SK-N-SH (cell line): Measurements from ENCODE around the gene TADA2B. TPM values are rescaled to one million over a fixed set of nuclear protein-coding genes. Genes with fewer than 3 reads are reported as not detected.

Source experiments
- CTCF ChIA-PET: fragments of 300-600, 350-600 bp; formaldehyde crosslinking; extraction: SDS; loops from one replicate; lab custom pipeline; 2021; lab: Yijun Ruan, JAX
- POLR2A ChIA-PET: fragments of 350-600 bp; sonication (Branson Sonifier 250); formaldehyde crosslinking; extraction: SDS; loops from one replicate; lab custom pipeline; 2020; ENCODE audit warnings: antibody characterized with exemption, inconsistent platforms; lab: Yijun Ruan, JAX
- DNase-seq: peaks from one replicate; pipeline ENCODE4 v3.0.0; 2012
- H2AFZ ChIP-seq: fragments of 200-600 bp; sonication (generic); 2 replicates; pipeline ENCODE4 v1.8.1; 2016; ENCODE audit warnings: antibody characterized with exemption, mild to moderate bottlenecking, low read depth
- H3F3A ChIP-seq: fragments of 200-600 bp; sonication (generic); replicated peaks from 2 replicates; pipeline ENCODE3; 2016; ENCODE audit warnings: antibody characterized with exemption, mild to moderate bottlenecking; ENCODE audit not compliant: insufficient read depth
- H3K27ac ChIP-seq, 2 experiments: fragments of 200-500 bp in 1 of 2; fragments of 200-600 bp in 1 of 2; sonication (Bioruptor generic) in 1 of 2; sonication (generic), shearing (Covaris generic) in 1 of 2; 2 replicates each; pipeline versions ENCODE4 v1.5.1 to v1.6.1; 2014 to 2016; ENCODE audit warnings: low read depth in 2 of 2, inconsistent platforms in 1 of 2, low read length in 1 of 2, mild to moderate bottlenecking in 1 of 2, mixed read lengths in 1 of 2
- H3K27me3 ChIP-seq: fragments of 200-600 bp; sonication (generic), shearing (Covaris generic); 2 replicates; pipeline ENCODE4 v1.6.1; 2016; ENCODE audit warnings: mixed run types; ENCODE audit not compliant: insufficient read depth
- H3K36me3 ChIP-seq, 2 experiments: fragments of 200-500 bp in 1 of 2; fragments of 200-600 bp in 1 of 2; sonication (Bioruptor generic) in 1 of 2; sonication (generic) in 1 of 2; replicated peaks in 1 of 2; 2 replicates each; pipeline versions ENCODE3 to v1.5.1; 2014 to 2016; ENCODE audit warnings: low read length in 1 of 2, mild to moderate bottlenecking in 1 of 2; ENCODE audit not compliant: insufficient read depth in 2 of 2, control insufficient read depth in 1 of 2
- H3K4me1 ChIP-seq, 2 experiments: fragments of 200-500 bp in 1 of 2; fragments of 200-600 bp in 1 of 2; sonication (Bioruptor generic) in 1 of 2; sonication (generic), shearing (Covaris generic) in 1 of 2; 2 replicates each; pipeline versions ENCODE4 v1.5.1 to v1.6.1; 2014 to 2016; ENCODE audit warnings: low read depth in 1 of 2, low read length in 1 of 2, mixed run types in 1 of 2; ENCODE audit not compliant: insufficient read depth in 2 of 2, control insufficient read depth in 1 of 2
- H3K4me2 ChIP-seq: fragments of 200-600 bp; sonication (generic), shearing (Covaris generic); 2 replicates; pipeline ENCODE4 v1.6.1; 2017; ENCODE audit warnings: mixed run types
- H3K4me3 ChIP-seq, 2 experiments: fragments of 200-500 bp in 1 of 2; fragments of 200-600 bp in 1 of 2; sonication (Bioruptor generic) in 1 of 2; sonication (generic), shearing (Covaris generic) in 1 of 2; 2 replicates each; pipeline versions ENCODE4 v1.5.1 to v1.8.1; 2014 to 2016; ENCODE audit warnings: low read depth in 2 of 2, inconsistent platforms in 1 of 2, low read length in 1 of 2, mild to moderate bottlenecking in 1 of 2, mixed read lengths in 1 of 2, moderate library complexity in 1 of 2
- H3K79me2 ChIP-seq: fragments of 200-600 bp; sonication (generic); 2 replicates; pipeline ENCODE4 v1.8.1; 2017; ENCODE audit warnings: mild to moderate bottlenecking; ENCODE audit not compliant: insufficient read depth
- H3K9ac ChIP-seq: fragments of 200-600 bp; sonication (generic); 2 replicates; pipeline ENCODE4 v1.6.1; 2017; ENCODE audit warnings: mixed run types
- H3K9me2 ChIP-seq: fragments of 200-600 bp; sonication (generic); 2 replicates; pipeline ENCODE4 v1.6.1; 2017; ENCODE audit warnings: mixed run types
- H3K9me3 ChIP-seq: fragments of 200-600 bp; sonication (generic); 2 replicates; pipeline ENCODE4 v1.6.1; 2017; ENCODE audit warnings: mixed run types, mild to moderate bottlenecking, moderate library complexity
- H4K20me1 ChIP-seq: fragments of 200-600 bp; sonication (generic); 2 replicates; pipeline ENCODE4 v1.6.1; 2017; ENCODE audit warnings: mild to moderate bottlenecking, mixed run types; ENCODE audit not compliant: insufficient read depth
- ELF1 ChIP-seq: IDR thresholded peaks from 2 replicates; pipeline ENCODE4 v1.4.0; 2012
- EZH2phosphoT487 ChIP-seq: fragments of 200-600 bp; sonication (generic); IDR thresholded peaks from 2 replicates; pipeline ENCODE4 v1.6.1; 2017; ENCODE audit warnings: low read depth, mixed run types, mild to moderate bottlenecking, antibody characterized with exemption, moderate library complexity, borderline replicate concordance
- FOSL2 ChIP-seq: IDR thresholded peaks from 2 replicates; pipeline ENCODE4 v1.4.0; 2012; ENCODE audit warnings: low read depth, mild to moderate bottlenecking, moderate library complexity, borderline replicate concordance
- FOXJ3 ChIP-seq: sonication (generic); formaldehyde crosslinking; IDR thresholded peaks from 2 replicates; pipeline ENCODE4 v1.5.1; 2020; ENCODE audit warnings: mild to moderate bottlenecking, missing genetic modification reagents
- FOXM1 ChIP-seq: IDR thresholded peaks from 2 replicates; pipeline ENCODE4 v1.4.0; 2012; ENCODE audit warnings: low read depth, mild to moderate bottlenecking
- JUND ChIP-seq: IDR thresholded peaks from 2 replicates; pipeline ENCODE4 v1.4.0; 2012
- NRF1 ChIP-seq: IDR thresholded peaks from 2 replicates; pipeline ENCODE4 v1.6.1; 2012; ENCODE audit warnings: low read depth, mild to moderate bottlenecking, low read length
- RXRA ChIP-seq: IDR thresholded peaks from 2 replicates; pipeline ENCODE4 v1.4.0; 2012; ENCODE audit warnings: low read depth, mild to moderate bottlenecking, borderline replicate concordance
- SMC3 ChIP-seq: IDR thresholded peaks from 2 replicates; pipeline ENCODE4 v1.6.1; 2012; ENCODE audit warnings: low read depth, low read length, improper control_type of control experiment
- TCF12 ChIP-seq: IDR thresholded peaks from 2 replicates; pipeline ENCODE4 v1.4.0; 2012
- TEAD4 ChIP-seq: IDR thresholded peaks from 2 replicates; pipeline ENCODE4 v1.4.0; 2012; ENCODE audit warnings: mild to moderate bottlenecking, borderline replicate concordance; ENCODE audit not compliant: insufficient read depth
- YY1 ChIP-seq: IDR thresholded peaks from 2 replicates; pipeline ENCODE4 v1.4.0; 2012; ENCODE audit warnings: low read depth, mild to moderate bottlenecking
- WGBS: methylation state at CpG from one replicate; pipeline ENCODE4 v1.1.6; 2017; ENCODE audit warnings: low lambda C conversion rate; 5-methylcytosine and 5-hydroxymethylcytosine counted together
- polyA plus RNA-seq, 3 experiments: library from polyadenylated mRNA; depleted of rRNA; stranded (reverse); fragments of >200 nt; gene quantifications; 2 replicates each; pipeline ENCODE4 v1.2.3, GENCODE V29; 2012
- TF ChIP-seq, protein P1 (sequence below): fragments of 150-350 bp; IDR thresholded peaks from 2 replicates; pipeline ENCODE4 v1.6.1; 2016; ENCODE audit warnings: mild to moderate bottlenecking, low read depth, low read length
- TF ChIP-seq, protein P2 (sequence below): IDR thresholded peaks from 2 replicates; pipeline ENCODE4 v1.6.1; 2012; ENCODE audit warnings: mild to moderate bottlenecking, low read depth, low read length, moderate library complexity
- TF ChIP-seq, protein P3 (sequence below): IDR thresholded peaks from 2 replicates; pipeline ENCODE4 v1.4.0; 2012; ENCODE audit warnings: low read depth, borderline replicate concordance

The TADA2B gene
- polyA plus RNA-seq, 1 of the 3 experiments (the other 2 are of a cell fraction): 8.0 TPM

DNA sequence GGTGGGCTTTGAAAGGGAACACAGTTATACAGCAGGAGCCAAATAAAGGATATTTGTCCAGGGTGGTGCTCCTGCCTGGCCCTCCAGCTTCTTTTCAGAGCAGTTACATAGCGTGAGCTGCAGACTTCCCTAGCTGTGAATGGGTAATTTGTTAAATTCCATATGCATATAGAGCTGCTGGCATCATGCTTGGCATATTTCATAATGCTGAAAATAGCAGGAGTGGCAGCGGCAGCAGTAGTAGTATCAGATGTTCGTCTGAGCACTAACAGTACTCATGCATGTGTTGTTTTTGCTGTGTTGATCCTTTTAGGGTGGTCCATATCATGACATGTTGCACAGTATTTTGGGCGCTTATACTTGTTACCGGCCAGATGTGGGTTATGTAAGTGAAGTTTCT is 33.6 kb upstream of the TADA2B start:
- Histone ChIP-seq H3K9ac (no peak overlapping the region), H3K27me3 (no peaks in the 10 kb centered on the region), H3K4me3 (no peak overlapping the region), H4K20me1 (no peaks in the 10 kb centered on the region), H3K4me1 (peaks cover 0 to 5% of the 10 kb centered on the region in 2 experiments; a peak in 1 of 4 replicates), H3K27ac (no peak overlapping the region), H3K9me3 (no peaks in the 10 kb centered on the region), H3F3A (no peaks in the 10 kb centered on the region), H3K36me3 (peaks cover 49 to 57% of the 10 kb centered on the region in 2 experiments), H3K9me2 (no peaks in the 10 kb centered on the region), H3K4me2 (no peak overlapping the region), H3K79me2 (no peaks in the 10 kb centered on the region; the same call in 1 of the 2 replicates), H2AFZ (no peak overlapping the region)
- TF ChIP-seq, protein P1, sequence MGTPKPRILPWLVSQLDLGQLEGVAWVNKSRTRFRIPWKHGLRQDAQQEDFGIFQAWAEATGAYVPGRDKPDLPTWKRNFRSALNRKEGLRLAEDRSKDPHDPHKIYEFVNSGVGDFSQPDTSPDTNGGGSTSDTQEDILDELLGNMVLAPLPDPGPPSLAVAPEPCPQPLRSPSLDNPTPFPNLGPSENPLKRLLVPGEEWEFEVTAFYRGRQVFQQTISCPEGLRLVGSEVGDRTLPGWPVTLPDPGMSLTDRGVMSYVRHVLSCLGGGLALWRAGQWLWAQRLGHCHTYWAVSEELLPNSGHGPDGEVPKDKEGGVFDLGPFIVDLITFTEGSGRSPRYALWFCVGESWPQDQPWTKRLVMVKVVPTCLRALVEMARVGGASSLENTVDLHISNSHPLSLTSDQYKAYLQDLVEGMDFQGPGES: no peak
- TF ChIP-seq FOSL2 (no peak), FOXM1 (no peak), JUND (no peak), ELF1 (no peak), SMC3 (no peak), RXRA (no peak), TCF12 (no peak), EZH2phosphoT487 (no peak), FOXJ3 (CRISPR knock-in tag) (no peak), NRF1 (no peak), TEAD4 (no peak), YY1 (no peak)
- TF ChIP-seq, protein P2, sequence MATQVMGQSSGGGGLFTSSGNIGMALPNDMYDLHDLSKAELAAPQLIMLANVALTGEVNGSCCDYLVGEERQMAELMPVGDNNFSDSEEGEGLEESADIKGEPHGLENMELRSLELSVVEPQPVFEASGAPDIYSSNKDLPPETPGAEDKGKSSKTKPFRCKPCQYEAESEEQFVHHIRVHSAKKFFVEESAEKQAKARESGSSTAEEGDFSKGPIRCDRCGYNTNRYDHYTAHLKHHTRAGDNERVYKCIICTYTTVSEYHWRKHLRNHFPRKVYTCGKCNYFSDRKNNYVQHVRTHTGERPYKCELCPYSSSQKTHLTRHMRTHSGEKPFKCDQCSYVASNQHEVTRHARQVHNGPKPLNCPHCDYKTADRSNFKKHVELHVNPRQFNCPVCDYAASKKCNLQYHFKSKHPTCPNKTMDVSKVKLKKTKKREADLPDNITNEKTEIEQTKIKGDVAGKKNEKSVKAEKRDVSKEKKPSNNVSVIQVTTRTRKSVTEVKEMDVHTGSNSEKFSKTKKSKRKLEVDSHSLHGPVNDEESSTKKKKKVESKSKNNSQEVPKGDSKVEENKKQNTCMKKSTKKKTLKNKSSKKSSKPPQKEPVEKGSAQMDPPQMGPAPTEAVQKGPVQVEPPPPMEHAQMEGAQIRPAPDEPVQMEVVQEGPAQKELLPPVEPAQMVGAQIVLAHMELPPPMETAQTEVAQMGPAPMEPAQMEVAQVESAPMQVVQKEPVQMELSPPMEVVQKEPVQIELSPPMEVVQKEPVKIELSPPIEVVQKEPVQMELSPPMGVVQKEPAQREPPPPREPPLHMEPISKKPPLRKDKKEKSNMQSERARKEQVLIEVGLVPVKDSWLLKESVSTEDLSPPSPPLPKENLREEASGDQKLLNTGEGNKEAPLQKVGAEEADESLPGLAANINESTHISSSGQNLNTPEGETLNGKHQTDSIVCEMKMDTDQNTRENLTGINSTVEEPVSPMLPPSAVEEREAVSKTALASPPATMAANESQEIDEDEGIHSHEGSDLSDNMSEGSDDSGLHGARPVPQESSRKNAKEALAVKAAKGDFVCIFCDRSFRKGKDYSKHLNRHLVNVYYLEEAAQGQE: no peak
- TF ChIP-seq, protein P3, sequence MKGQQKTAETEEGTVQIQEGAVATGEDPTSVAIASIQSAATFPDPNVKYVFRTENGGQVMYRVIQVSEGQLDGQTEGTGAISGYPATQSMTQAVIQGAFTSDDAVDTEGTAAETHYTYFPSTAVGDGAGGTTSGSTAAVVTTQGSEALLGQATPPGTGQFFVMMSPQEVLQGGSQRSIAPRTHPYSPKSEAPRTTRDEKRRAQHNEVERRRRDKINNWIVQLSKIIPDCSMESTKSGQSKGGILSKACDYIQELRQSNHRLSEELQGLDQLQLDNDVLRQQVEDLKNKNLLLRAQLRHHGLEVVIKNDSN: no peak
- no peak for DNase-seq
- ChIA-PET POLR2A (no interaction called here), CTCF (interaction anchor here (1.1 kb wide), 1 partner anchor 12 kb away, joined by 3 read pairs; no protein-coding TSS in a partner anchor)
- 96% methylated on average over 5 of the region's 5 CpGs for WGBS
